CD4-positive, alpha-beta T cell treated with Interleukin-1 beta for 1 hour (primary cell): ENCODE data around the gene CNGB1.
"Not testable (repeated sequence)": the region's sequence is repeated elsewhere in the genome, so short reads cannot be mapped to it uniquely, and the experiment has no call there.

Experiments used
- DNase-seq, 2 donors: peaks; one replicate each; pipeline ENCODE4 v3.0.0-alpha.2; 2020 to 2022

CNGB1 gene

GRCh38 chr16:57949595-57950238 lies 21.2 kb downstream of the CNGB1 start:
- DNase-seq: no peak

GRCh38 chr16:57949013-57949412 lies 21.9 kb downstream of the CNGB1 start:
- no peak for DNase-seq

GRCh38 chr16:57948027-57948426 lies 22.9 kb downstream of the CNGB1 start:
- no peak for DNase-seq

DNA sequence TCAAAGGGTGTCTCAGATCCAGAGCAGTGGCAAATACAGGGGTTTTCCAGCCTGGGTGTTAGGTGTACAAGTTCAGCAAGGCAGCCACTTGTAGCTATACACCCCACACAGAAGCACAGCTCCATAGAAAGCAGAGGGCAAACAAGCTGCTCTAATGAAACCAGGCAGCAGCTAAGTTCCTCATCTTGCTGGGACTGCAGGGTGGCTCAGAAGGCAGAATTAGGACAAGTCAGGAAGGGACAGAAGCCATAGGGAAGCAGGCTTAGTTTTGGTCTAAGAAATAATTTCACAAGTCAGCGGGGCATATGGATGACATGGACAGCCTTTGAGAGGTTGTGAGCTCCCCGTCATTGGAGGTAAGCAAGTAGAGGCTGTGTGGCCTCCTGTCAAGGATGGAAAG lies 23.7 kb downstream of the CNGB1 start:
- no peak for DNase-seq

- no peak for DNase-seq
Measured at GRCh38 chr16:57946181-57946801, 24.6 kb downstream of the CNGB1 start.

GRCh38 chr16:57945740-57946138 lies 25.2 kb downstream of the CNGB1 start:
- DNase-seq: no peak

GRCh38 chr16:57944970-57945739 lies 25.8 kb downstream of the CNGB1 start:
- no peak for DNase-seq

- DNase-seq: not testable (repeated sequence)
Measured at GRCh38 chr16:57943381-57943780, 27.5 kb downstream of the CNGB1 start.

- not testable (repeated sequence) for DNase-seq
Measured at GRCh38 chr16:57941901-57942300, 29.0 kb downstream of the CNGB1 start.

- no peak for DNase-seq
Measured at GRCh38 chr16:57941016-57941664, 29.8 kb downstream of the CNGB1 start.

DNA sequence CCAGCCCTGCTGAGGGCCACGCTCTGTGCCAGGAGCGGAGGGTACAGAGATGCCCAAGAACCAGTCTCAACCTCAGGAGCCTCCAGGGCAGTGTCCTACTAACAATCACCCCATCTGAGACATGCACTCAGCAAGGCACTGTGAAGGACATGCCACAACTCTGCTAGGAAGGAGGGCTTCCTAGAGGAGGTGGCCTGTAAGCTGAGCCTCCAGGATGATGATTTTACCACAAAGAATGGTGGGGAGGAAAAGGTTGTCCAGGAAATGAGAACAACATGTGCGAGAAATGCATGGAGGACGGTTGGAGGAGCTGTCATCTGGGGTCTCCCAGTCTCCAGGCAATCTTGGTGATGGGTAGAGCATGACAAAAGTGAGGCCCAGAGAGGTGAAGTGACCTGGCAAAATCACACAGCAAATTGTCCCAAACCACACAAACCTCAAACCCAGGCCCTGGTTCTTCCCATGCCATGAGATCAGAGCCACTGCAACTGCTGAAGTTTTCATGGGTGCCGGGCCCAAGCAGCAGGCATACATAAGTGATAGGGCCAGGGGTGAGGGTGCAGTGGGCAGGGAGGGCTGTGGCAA lies 30.5 kb downstream of the CNGB1 start:
- no peak for DNase-seq

GRCh38 chr16:57939872-57940224 lies 31.1 kb downstream of the CNGB1 start:
- no peak for DNase-seq

DNA sequence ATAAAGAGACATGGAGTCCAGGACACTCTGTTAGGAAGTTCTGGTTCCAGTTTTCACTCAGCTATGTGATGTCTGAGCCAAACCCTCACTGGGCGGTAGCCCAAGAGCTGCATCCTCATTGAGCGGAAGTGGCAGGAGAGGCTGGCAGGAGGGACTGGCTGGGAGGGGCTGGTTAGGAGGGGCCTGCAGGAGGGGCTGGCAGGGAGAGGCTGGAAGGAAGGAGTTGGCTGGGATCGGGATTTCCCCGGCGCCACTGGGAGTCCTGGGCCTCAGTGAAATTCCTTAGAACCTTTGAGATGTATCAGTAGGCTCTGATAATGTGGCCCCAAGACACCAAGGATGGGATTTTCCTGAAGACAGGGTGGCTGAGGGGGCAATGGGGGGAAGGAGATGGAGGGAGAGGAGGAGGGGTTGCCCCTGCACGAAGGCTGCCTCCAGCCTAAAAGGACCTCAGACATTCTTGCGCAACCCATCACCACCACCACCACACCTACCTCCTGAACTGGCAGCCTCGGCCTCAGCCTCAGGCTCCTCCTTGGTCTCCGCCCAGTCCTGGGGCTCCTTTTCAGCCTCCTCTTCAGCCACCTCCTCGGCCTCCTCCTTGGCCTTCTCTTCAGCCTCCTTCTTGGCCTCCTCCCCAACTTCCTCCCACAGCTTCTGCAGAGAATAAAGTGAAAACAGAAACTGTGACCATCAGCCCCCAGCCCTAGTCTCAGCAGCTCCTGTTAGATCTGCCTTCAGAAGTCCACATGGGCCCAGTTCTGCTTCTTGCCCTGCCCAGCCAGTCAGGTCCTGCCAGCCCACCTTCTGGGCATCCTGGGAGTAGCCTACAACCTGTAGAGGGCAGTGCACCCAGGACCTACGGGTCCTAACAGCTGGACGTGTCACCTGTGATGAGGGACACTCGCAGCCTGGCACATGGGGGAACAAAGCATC lies 31.7 kb downstream of the CNGB1 start:
- no peak for DNase-seq

GRCh38 chr16:57938484-57938883 lies 32.4 kb downstream of the CNGB1 start:
- DNase-seq: no peak

GRCh38 chr16:57937861-57938260 lies 33.1 kb downstream of the CNGB1 start:
- DNase-seq: no peak

GRCh38 chr16:57935904-57936303 lies 35.0 kb downstream of the CNGB1 start:
- no peak for DNase-seq

- DNase-seq: no peak
Measured at GRCh38 chr16:57930533-57930932, 40.4 kb downstream of the CNGB1 start.

- DNase-seq: no peak
Measured at GRCh38 chr16:57929250-57929649, 41.7 kb downstream of the CNGB1 start.

- DNase-seq: no peak
Measured at GRCh38 chr16:57926041-57926440, 44.9 kb downstream of the CNGB1 start.

GRCh38 chr16:57925310-57925709 lies 45.6 kb downstream of the CNGB1 start:
- DNase-seq: no peak

GRCh38 chr16:57924514-57924913 lies 46.4 kb downstream of the CNGB1 start:
- no peak for DNase-seq

DNA sequence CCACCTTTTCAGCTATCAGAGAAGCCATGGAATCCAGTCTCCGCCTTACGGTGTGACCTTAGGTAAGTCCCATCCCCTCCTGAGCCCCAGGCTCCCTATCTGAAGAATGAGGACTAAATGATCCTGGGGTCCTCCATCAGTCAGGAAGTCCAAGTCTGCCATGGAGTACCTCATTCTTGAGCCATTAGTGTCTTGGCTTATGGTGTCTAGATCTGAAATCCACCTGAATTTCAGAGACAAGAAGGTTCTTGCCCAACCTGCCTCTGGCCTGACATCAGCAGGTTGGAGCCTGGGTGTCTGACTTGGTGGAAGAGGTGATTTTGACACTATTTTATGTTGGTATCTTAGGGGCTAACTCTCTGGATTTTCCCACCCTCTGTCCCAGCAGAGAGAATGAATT lies 47.1 kb downstream of the CNGB1 start:
- no peak for DNase-seq
